Caki2 (cell line): ENCODE measurements around the gene CLMN. TPM values are rescaled to one million over a fixed set of nuclear protein-coding genes. Genes with fewer than 3 reads are reported as not detected.
A peak's percentile ranks its signal among the peaks of the same experiment; 100 is the strongest.

Experiments used
- DNase-seq: peaks from one replicate; pipeline ENCODE4 v3.0.0-alpha.2; 2015; ENCODE audit warnings: low read depth
- in situ Hi-C: cut with HindIII; loops from 2 replicates; pipeline ENCODE4 v1.10.0; 2016; ENCODE audit warnings: low sequenced_read_pairs, low pct_unique_long_range_greater_than_20kb, mixed read lengths
- total RNA-seq: library from RNA; depleted of rRNA; stranded (reverse); fragments of >200 nt; shearing (Covaris generic); gene quantifications from 2 replicates; pipeline ENCODE4 v1.2.3, GENCODE V29; 2014; ENCODE audit warnings: low replicate concordance

CLMN gene
- total RNA-seq, 1 experiment from 2014 or later, result 4.3 TPM

- in situ Hi-C loops, result no loop called here
- DNase-seq, result no peak
These were observed 60.7 kb downstream of the CLMN start for GRCh38 chr14:95258754-95259593.

DNA sequence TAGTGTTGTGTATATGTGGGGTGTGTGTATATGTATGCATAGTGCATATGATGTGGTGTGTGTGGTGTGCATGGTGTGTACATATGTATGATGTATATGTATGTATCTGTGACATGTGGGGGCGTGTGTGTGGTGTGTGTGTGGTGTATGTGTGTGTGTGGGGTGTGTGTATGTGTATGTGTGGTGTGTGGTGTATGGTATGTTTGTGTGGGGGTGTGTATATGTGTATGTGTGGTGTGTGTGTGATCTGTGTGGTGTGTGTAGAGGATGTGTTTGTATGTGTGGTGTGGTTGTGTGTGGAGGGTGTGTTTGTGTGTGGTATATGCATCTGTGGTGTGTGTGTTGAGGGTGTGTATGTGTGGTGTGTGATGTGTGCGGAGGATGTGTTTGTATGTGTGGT is 61.6 kb downstream of the CLMN start:
- in situ Hi-C loops, result no loop called here
- no peak for DNase-seq

GRCh38 chr14:95257521-95257920 is 62.2 kb downstream of the CLMN start:
- DNase-seq, result no peak
- in situ Hi-C loops, result no loop called here

DNA sequence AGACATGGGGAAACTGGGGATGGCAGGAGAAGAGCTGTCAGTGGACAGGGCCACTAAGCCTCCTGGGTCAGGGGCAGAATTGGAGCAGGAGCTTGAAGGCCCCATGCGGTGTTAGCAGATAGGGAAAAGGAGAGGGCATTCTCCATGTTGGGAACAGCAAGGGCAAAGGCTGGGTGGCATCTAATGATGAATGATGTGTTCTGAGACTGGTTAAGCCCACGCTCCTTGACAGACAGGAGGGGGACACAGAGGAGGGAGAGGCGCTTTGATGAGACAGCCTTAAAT is 63.0 kb downstream of the CLMN start:
- no peak for DNase-seq
- in situ Hi-C loops, result no loop called here

- in situ Hi-C loops, result no loop called here
- peak; percentile 77 for DNase-seq
These were observed 63.5 kb downstream of the CLMN start for GRCh38 chr14:95256002-95256775.

- in situ Hi-C loops, result no loop called here
- peak; percentile 78 for DNase-seq
These were observed 64.2 kb downstream of the CLMN start for GRCh38 chr14:95255487-95255886.

- no peak for DNase-seq
These were observed 64.7 kb downstream of the CLMN start for GRCh38 chr14:95255013-95255412.

GRCh38 chr14:95254288-95254687 is 65.4 kb downstream of the CLMN start:
- in situ Hi-C loops, result no loop called here
- no peak for DNase-seq

More at GRCh38 chr14:95255013-95255412, 64.7 kb downstream of the CLMN start:
- in situ Hi-C loops, result no loop called here

- DNase-seq, result no peak
- in situ Hi-C loops, result no loop called here
These were observed 66.6 kb downstream of the CLMN start for GRCh38 chr14:95253039-95253630.

DNA sequence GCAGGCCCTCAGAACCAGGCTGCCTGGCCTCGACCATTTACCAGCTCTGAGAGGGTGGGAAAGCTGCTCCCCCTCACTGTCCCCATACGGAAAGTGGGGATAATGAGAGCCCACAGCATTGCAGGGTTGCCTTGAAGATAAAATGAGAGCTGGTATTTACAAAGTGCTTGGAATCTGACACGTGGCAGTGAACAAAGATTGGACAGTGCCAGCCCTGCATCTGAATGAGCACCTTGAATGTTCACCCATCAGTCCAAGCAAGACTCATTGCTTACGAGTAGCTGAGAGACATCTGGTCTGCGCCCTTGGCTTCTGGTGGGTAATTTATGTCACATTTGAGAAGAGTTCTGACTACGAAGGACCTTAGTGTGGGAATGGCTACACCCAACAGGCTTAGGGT is 67.5 kb downstream of the CLMN start:
- in situ Hi-C loops, result no loop called here
- no peak for DNase-seq

DNA sequence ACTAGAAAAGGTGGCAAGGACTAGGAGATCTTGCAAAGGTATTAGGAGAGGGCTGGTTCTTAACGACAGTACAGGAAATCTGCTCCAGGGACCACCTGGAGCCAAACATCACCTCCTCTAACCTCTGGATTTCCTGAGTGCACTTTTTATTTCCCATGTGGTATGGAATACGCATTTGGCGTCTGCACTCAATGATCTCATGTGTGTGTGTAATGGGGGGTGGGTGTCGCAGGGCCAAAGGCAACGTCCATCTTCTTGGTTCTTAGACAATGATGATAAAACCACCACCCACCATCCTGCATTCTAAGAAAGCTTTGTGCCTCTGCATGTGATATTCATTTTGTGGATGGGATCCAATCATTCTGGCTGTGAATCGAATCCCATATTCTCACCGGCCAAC is 68.8 kb downstream of the CLMN start:
- in situ Hi-C loops, result no loop called here

DNA sequence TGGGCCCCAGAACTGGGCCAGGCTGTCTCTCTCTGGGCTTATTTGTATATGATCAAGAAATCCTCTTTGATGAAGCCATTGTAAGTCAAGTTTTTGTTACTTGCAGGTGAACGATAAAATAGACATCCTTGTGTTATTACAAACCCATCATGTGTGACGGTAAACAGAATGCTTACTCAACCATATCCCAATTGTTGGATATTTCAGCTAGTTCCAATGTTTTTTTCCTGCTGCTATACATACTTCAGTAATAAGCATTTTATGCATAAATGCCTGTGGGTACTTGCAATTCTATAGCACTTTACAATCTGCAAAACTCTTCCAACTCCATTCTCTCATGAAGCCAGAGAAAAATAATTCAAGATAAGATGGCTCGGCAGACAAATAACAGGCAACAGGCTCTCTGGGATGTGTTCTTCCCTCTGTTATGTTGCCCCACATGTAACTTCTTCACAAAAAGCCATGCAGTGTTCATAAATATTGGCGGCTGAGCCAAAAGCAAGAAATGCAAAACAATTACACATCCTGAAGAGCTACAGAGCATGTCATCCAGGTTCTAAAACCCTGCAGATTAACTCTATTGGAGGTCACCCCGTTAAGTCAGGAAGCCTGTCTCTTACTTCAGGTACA is 69.5 kb downstream of the CLMN start:
- in situ Hi-C loops, result no loop called here
- DNase-seq, result peak; percentile 58

More for the DNA sequence above, 68.8 kb downstream of the CLMN start:
- no peak for DNase-seq

- in situ Hi-C loops, result no loop called here
- peak; percentile 37 for DNase-seq
These were observed 71.3 kb downstream of the CLMN start for GRCh38 chr14:95248432-95248831.

DNA sequence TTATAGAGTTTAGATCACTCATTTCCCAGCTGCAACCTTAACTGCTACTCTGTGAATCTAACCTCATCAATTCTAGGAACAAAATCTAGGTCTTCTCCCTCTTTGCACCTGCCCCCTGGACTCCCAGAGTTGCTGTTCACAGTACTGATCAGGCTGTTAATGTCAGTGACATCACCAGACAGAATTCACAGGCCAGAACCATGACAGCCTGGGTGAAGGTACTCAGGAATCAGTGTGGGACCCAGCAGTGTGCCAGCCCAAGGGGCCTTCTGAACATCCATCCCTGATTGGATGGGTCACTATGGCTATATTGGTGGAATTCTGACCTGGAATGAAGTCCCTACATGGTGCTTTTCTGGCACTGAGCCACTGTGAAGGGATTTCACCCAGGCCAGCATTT is 72.8 kb downstream of the CLMN start:
- in situ Hi-C loops, result no loop called here
- no peak for DNase-seq

- in situ Hi-C loops, result no loop called here
These were observed 74.4 kb downstream of the CLMN start for GRCh38 chr14:95245334-95245733.

GRCh38 chr14:95244587-95244986 is 75.1 kb downstream of the CLMN start:
- in situ Hi-C loops, result no loop called here
- no peak for DNase-seq

More at GRCh38 chr14:95245334-95245733, 74.4 kb downstream of the CLMN start:
- DNase-seq, result no peak

DNA sequence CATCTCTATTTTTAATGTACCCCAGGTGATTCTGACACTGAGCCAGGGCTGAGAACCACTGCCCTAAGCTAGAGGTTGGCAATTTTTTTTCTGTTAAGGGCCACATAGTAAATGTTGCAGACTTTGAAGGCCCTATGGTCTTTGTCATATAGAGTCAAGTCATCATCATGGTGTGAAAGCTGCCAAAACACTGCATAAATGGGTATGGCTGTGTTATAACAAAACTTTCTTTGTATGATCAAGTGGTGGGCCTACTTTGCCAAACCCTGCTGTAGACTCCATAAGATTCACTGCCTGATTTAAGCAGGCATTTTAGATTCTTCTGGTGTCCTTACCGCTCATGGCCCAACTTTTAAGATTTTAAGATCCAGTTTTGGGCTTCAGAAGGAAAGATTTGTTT is 76.8 kb downstream of the CLMN start:
- in situ Hi-C loops, result no loop called here
- no peak for DNase-seq

DNA sequence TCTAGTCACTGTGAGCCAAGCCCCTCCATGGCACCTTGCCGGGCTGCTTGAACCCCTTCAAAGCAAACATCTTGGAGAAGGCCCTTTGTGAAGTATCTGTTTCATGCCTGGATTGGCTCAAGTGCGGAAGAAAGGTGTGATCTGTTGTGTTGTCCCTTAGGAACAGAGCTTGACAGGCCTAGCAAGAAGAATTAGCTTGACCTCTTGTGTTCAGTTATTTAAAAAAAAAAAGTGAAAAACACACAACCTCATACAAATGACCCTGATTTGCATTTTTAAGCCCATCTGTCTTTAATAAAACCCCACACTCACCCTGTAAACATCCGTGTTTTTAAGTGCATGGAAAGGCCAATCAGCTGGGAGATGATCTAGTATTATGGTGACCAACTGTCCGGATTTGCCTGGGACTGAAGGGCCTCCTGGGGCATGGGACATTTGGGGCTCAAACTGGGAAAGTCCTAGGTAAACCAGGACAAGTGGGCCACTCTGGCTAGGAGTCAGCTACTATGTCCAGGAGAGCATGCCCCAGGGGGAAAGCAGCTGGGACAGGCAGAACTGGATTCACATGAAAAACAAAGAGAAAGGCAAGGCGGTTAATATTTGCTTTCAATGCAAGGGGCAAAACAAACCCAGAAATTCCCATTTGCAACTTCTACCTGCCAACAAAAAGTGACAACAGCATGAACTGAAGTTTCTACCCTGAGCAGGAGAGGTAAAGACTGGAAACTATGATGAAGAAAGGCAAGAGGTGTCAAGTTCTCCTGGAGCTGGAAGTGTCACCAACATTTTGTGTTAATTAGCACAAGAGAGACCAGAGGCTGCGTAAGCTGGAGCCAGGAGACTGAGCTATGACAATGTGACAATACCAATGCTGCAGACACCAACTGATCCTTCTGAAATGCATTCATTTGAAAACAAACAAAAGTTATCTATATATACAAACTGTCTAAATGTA is 78.6 kb downstream of the CLMN start:
- in situ Hi-C loops, result no loop called here
- DNase-seq, result no peak
